Activated CD4-positive, alpha-beta memory T cell treated with anti-CD3 and anti-CD28 coated beads, Interleukin-2, amount 10 ng/mL, durations not matched to agents 7 days and 5 days (primary cell): ENCODE measurements around the gene DSCAM. TPM values are rescaled to one million over a fixed set of nuclear protein-coding genes. Genes with fewer than 3 reads are reported as not detected.

ENCODE experiments used
- CTCF ChIA-PET: fragments of 350-600 bp; sonication (Branson Sonifier 250); formaldehyde crosslinking; loops from one replicate; lab custom pipeline; 2021; ENCODE audit warnings: antibody characterized with exemption, inconsistent platforms; lab: Charles Lee
- POLR2A ChIA-PET: fragments of 350-600 bp; sonication (Branson Sonifier 250); formaldehyde crosslinking; loops from one replicate; lab custom pipeline; 2021; ENCODE audit warnings: antibody characterized with exemption; lab: Charles Lee
- DNase-seq: peaks from one replicate; pipeline ENCODE4 v3.0.0-alpha.2; 2020
- H3K27ac Mint-ChIP-seq: one replicate; pipeline ENCODE4 v1.8.0; 2021; ENCODE audit warnings: mild to moderate bottlenecking, mixed read lengths
- H3K27me3 Mint-ChIP-seq: one replicate; pipeline ENCODE4 v1.8.0; 2021; ENCODE audit warnings: mixed read lengths
- H3K36me3 Mint-ChIP-seq: one replicate; pipeline ENCODE4 v1.8.0; 2021; ENCODE audit warnings: low read depth, mixed read lengths
- H3K4me1 Mint-ChIP-seq: one replicate; pipeline ENCODE4 v1.8.0; 2021; ENCODE audit warnings: mixed read lengths
- H3K4me3 Mint-ChIP-seq: one replicate; pipeline ENCODE4 v1.8.0; 2021; ENCODE audit warnings: mild to moderate bottlenecking, mixed read lengths
- H3K9me3 Mint-ChIP-seq: one replicate; pipeline ENCODE4 v1.8.0; 2021; ENCODE audit warnings: mixed read lengths
- total RNA-seq, 2 experiments: library from RNA; stranded (reverse); gene quantifications; one replicate each; pipeline ENCODE4 v1.2.3, GENCODE V29; 2021

The DSCAM gene
- total RNA-seq, 2 experiments from 2014 or later, result not detected

GRCh38 chr21:40568807-40569206 lies 278.2 kb downstream of the DSCAM start:
- Mint-ChIP-seq H3K27me3 (no peaks in the 10 kb centered on the region), H3K36me3 (no peaks in the 10 kb centered on the region), H3K4me3 (no peak overlapping the region), H3K4me1 (no peaks in the 10 kb centered on the region), H3K27ac (no peak overlapping the region), H3K9me3 (peaks cover 25% of the 10 kb centered on the region)
- ChIA-PET CTCF (no interaction called here), POLR2A (no interaction called here)
- no peak for DNase-seq

- Mint-ChIP-seq H3K9me3 (peaks cover 26% of the 10 kb centered on the region), H3K4me1 (no peaks in the 10 kb centered on the region), H3K4me3 (no peak overlapping the region), H3K36me3 (no peaks in the 10 kb centered on the region), H3K27ac (no peak overlapping the region), H3K27me3 (no peaks in the 10 kb centered on the region)
- DNase-seq, result no peak
- ChIA-PET CTCF (no interaction called here), POLR2A (no interaction called here)
Observed at GRCh38 chr21:40567501-40567900, 279.5 kb downstream of the DSCAM start.

- Mint-ChIP-seq H3K4me3 (no peak overlapping the region), H3K9me3 (peaks cover 31% of the 10 kb centered on the region), H3K27me3 (no peaks in the 10 kb centered on the region), H3K27ac (no peak overlapping the region), H3K36me3 (no peaks in the 10 kb centered on the region), H3K4me1 (no peaks in the 10 kb centered on the region)
- ChIA-PET POLR2A (no interaction called here), CTCF (no interaction called here)
- DNase-seq, result no peak
Observed at GRCh38 chr21:40566486-40566885, 280.5 kb downstream of the DSCAM start.

GRCh38 chr21:40564318-40564717 lies 282.6 kb downstream of the DSCAM start:
- H3K27me3 Mint-ChIP-seq, result no peaks in the 10 kb centered on the region
- ChIA-PET POLR2A (no interaction called here), CTCF (no interaction called here)
- no peak overlapping the region for H3K27ac Mint-ChIP-seq
- no peak overlapping the region for H3K4me3 Mint-ChIP-seq
- DNase-seq, result no peak
- peaks cover 34% of the 10 kb centered on the region for H3K9me3 Mint-ChIP-seq
- no peaks in the 10 kb centered on the region for H3K36me3 Mint-ChIP-seq
- no peaks in the 10 kb centered on the region for H3K4me1 Mint-ChIP-seq

- H3K9me3 Mint-ChIP-seq, result peaks cover 34% of the 10 kb centered on the region
- no peaks in the 10 kb centered on the region for H3K4me1 Mint-ChIP-seq
- no peaks in the 10 kb centered on the region for H3K36me3 Mint-ChIP-seq
- H3K27me3 Mint-ChIP-seq, result no peaks in the 10 kb centered on the region
- no peak overlapping the region for H3K27ac Mint-ChIP-seq
- H3K4me3 Mint-ChIP-seq, result no peak overlapping the region
- POLR2A ChIA-PET, result no interaction called here
- no peak for DNase-seq
- CTCF ChIA-PET, result no interaction called here
Observed at GRCh38 chr21:40563900-40564299, 283.1 kb downstream of the DSCAM start.

- Mint-ChIP-seq H3K9me3 (peaks cover 40% of the 10 kb centered on the region), H3K36me3 (no peaks in the 10 kb centered on the region), H3K27me3 (no peaks in the 10 kb centered on the region), H3K27ac (no peak overlapping the region), H3K4me1 (no peaks in the 10 kb centered on the region), H3K4me3 (no peak overlapping the region)
- ChIA-PET POLR2A (no interaction called here), CTCF (no interaction called here)
- no peak for DNase-seq
Observed at GRCh38 chr21:40562242-40563002, 284.5 kb downstream of the DSCAM start.

- Mint-ChIP-seq H3K27ac (no peak overlapping the region), H3K4me3 (no peak overlapping the region), H3K27me3 (no peaks in the 10 kb centered on the region), H3K9me3 (peaks cover 23% of the 10 kb centered on the region), H3K36me3 (no peaks in the 10 kb centered on the region), H3K4me1 (no peaks in the 10 kb centered on the region)
- DNase-seq, result no peak
- ChIA-PET CTCF (no interaction called here), POLR2A (no interaction called here)
Observed at GRCh38 chr21:40556442-40556968, 290.5 kb downstream of the DSCAM start.

GRCh38 chr21:40555021-40555528 lies 291.9 kb downstream of the DSCAM start:
- Mint-ChIP-seq H3K9me3 (peaks cover 16% of the 10 kb centered on the region), H3K4me1 (no peaks in the 10 kb centered on the region), H3K4me3 (no peak overlapping the region), H3K27me3 (no peaks in the 10 kb centered on the region), H3K36me3 (no peaks in the 10 kb centered on the region), H3K27ac (no peak overlapping the region)
- ChIA-PET POLR2A (no interaction called here), CTCF (no interaction called here)
- no peak for DNase-seq

- POLR2A ChIA-PET, result no interaction called here
- no peaks in the 10 kb centered on the region for H3K27me3 Mint-ChIP-seq
- H3K4me1 Mint-ChIP-seq, result no peaks in the 10 kb centered on the region
- no peak overlapping the region for H3K27ac Mint-ChIP-seq
- H3K36me3 Mint-ChIP-seq, result no peaks in the 10 kb centered on the region
- CTCF ChIA-PET, result no interaction called here
- peaks cover 19% of the 10 kb centered on the region for H3K9me3 Mint-ChIP-seq
- no peak overlapping the region for H3K4me3 Mint-ChIP-seq
- DNase-seq, result no peak
Observed at GRCh38 chr21:40553781-40554180, 293.2 kb downstream of the DSCAM start.

- H3K4me3 Mint-ChIP-seq, result no peak overlapping the region
- no peaks in the 10 kb centered on the region for H3K27me3 Mint-ChIP-seq
- H3K9me3 Mint-ChIP-seq, result peaks cover 29% of the 10 kb centered on the region
- H3K36me3 Mint-ChIP-seq, result no peaks in the 10 kb centered on the region
- DNase-seq, result no peak
- CTCF ChIA-PET, result no interaction called here
- no peaks in the 10 kb centered on the region for H3K4me1 Mint-ChIP-seq
- H3K27ac Mint-ChIP-seq, result no peak overlapping the region
- POLR2A ChIA-PET, result no interaction called here
Observed at GRCh38 chr21:40547906-40548513, 298.9 kb downstream of the DSCAM start.

GRCh38 chr21:40546647-40547046 lies 300.3 kb downstream of the DSCAM start:
- H3K4me3 Mint-ChIP-seq, result no peak overlapping the region
- no peak for DNase-seq
- no peak overlapping the region for H3K27ac Mint-ChIP-seq
- no peaks in the 10 kb centered on the region for H3K4me1 Mint-ChIP-seq
- peaks cover 28% of the 10 kb centered on the region for H3K9me3 Mint-ChIP-seq
- ChIA-PET POLR2A (no interaction called here), CTCF (no interaction called here)
- no peaks in the 10 kb centered on the region for H3K27me3 Mint-ChIP-seq
- H3K36me3 Mint-ChIP-seq, result no peaks in the 10 kb centered on the region

- Mint-ChIP-seq H3K4me3 (no peak overlapping the region), H3K9me3 (peaks cover 29% of the 10 kb centered on the region), H3K36me3 (no peaks in the 10 kb centered on the region), H3K4me1 (no peaks in the 10 kb centered on the region), H3K27ac (no peak overlapping the region), H3K27me3 (no peaks in the 10 kb centered on the region)
- DNase-seq, result no peak
- POLR2A ChIA-PET, result no interaction called here
- CTCF ChIA-PET, result no interaction called here
Observed at GRCh38 chr21:40540216-40540615, 306.7 kb downstream of the DSCAM start.

- no peak overlapping the region for H3K4me3 Mint-ChIP-seq
- H3K36me3 Mint-ChIP-seq, result no peaks in the 10 kb centered on the region
- no peaks in the 10 kb centered on the region for H3K27me3 Mint-ChIP-seq
- no peak overlapping the region for H3K27ac Mint-ChIP-seq
- peaks cover 37% of the 10 kb centered on the region for H3K9me3 Mint-ChIP-seq
- CTCF ChIA-PET, result no interaction called here
- POLR2A ChIA-PET, result no interaction called here
- H3K4me1 Mint-ChIP-seq, result no peaks in the 10 kb centered on the region
- DNase-seq, result no peak
Observed at GRCh38 chr21:40534886-40535285, 312.1 kb downstream of the DSCAM start.
